ENCODE data around the gene ANO10.

DNA sequence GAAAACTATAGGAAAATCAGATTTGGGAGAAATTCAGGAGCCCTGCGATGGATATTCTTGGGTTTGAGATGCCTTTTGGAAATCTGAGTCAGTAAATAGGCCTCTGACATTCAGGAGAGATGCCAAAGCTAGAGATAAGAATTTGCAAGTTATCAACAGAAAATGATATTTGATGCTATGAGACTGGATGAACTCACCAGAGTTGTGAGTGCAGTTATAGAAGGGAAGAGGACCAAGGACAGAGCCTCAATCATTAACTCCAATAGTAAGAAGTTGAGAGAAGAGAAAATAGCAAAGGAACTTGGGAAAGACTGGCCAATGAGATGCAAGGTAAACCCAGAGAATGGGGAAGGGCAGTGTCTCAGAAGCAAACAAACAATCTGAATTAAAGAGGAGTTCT is 7.9 kb upstream of the ANO10 start:
- TF ChIP-seq CTCF (IDR thresholded peaks at IDR 0.05): no peak
- TF ChIP-seq POLR2A (IDR thresholded peaks at IDR 0.05): no peak
- TF ChIP-seq POLR2AphosphoS5 (IDR thresholded peaks at IDR 0.05): no peak

Data from stomach (tissue), 4 donors.